Measurements from ENCODE around the gene C11orf98.
"Not testable (repeated sequence)": the region's sequence is repeated elsewhere in the genome, so short reads cannot be mapped to it uniquely, and the experiment has no call there.

The C11orf98 gene

GRCh38 chr11:62665075-62665598, at the start of gene C11orf98, which contains the start of gene CSKMT:
TSS of gene C11orf98 (minus strand) at chr11:62665210. CDS start at chr11:62665169, 41 bp downstream.
TSS of gene CSKMT (plus strand) at chr11:62665312. CDS start at chr11:62665880, 568 bp downstream.
- peak; percentile 94 for DNase-seq (ENCODE audit: low read depth in 2 of 2)

- DNase-seq (ENCODE audit: low read depth in 2 of 2), result no peak
Measured at GRCh38 chr11:62713343-62713742, 48.3 kb upstream of the C11orf98 start.

DNA sequence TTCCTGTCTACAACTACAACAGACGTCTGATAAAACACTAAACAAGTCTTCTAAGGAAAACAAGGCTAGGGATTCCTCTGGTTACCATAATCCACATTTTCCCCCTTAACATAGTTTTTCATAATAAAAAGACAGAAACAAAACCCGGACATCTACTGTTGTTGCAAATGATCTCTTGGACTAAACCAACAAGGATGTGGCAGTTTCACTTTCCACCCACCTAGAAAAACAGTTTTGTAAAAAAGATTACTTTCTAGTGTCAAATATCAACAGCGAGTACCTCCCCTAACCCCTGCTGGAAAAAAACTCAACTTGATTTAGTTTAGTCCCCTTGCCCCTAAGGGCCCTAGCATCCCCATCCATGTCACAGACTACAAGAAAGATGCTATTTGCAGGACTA, 47.9 kb upstream of the C11orf98 start:
- no peak for DNase-seq (ENCODE audit: low read depth in 2 of 2)

DNA sequence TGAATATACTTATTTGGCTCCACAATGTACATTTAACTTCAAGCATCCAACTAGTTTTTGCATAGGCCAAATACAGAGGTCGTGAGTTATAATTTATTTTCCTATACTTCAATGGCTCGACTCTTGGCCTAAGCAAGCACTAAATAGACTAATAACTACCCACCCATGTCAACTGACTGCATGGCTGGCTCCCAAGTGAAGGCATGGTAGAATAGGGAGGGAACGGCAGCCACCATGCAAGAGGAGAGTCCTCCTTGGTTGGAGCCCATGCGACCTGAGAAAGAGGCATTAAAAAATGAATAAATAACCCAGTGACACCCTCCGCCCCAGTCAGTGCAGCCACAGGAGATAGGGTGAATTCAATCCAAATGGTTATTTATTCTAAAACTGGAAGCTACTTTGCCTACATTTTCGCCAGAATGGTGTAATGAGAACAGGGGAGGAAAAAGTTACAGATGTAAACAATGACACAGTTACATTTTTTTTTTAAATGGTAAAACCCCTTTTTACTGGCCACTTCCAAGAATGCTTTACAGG, 47.3 kb upstream of the C11orf98 start:
- DNase-seq (ENCODE audit: low read depth in 2 of 2), result no peak

DNA sequence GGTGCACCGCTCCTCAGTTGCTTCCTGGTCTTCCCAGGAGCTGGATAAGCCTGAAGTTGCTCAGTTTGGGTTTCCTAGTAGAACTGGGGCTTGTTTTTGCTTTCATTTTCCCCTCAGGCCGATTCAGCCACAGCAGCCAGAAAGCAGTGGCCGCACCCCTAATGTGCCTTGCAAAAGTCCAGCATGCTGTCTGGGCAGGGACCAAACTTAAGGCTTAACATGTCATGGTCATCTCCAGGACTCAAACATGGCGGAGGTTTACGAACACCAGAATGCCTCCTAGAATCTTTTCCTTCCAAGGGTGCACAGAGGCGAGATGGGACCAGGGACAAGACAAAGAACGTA, 45.0 kb upstream of the C11orf98 start:
- no peak for DNase-seq (ENCODE audit: low read depth in 2 of 2)

DNA sequence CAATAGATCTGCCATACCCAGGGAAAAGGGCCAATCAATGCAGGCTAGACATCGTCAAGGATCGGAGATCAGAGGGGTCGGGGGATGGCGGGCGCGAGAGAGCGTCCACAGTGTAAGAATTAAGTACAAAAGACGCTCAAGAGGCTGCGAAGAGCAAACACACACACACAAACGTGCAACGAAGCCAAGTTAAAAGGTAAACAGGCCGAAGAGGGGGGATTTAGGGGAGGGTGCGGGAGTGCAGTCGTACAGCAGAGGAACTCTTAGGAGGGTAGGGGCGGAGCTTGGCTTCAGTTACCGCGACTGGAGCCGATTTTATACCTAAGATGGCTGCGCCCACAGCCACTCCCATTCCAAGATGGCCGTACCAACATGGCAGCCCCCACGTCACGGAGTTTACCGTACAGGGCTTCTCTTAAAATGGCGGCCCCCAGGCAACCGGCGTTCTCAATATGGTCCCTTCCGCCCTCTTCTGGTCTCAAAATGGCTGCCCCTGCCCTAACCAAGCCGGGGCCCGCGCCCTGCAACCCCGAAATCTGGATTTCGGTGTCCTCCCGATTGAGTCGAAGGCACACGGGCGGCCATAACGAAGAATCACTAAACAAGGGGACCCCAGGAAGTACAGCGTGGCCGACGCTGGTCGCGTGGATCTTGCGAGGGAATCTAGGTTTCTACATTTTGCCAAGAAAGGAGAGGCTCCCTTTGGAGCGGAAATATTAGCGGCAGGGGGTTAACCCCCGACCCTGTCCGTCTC, 44.4 kb upstream of the C11orf98 start:
- peak; percentile 92 to 93 for DNase-seq (ENCODE audit: low read depth in 2 of 2)

DNA sequence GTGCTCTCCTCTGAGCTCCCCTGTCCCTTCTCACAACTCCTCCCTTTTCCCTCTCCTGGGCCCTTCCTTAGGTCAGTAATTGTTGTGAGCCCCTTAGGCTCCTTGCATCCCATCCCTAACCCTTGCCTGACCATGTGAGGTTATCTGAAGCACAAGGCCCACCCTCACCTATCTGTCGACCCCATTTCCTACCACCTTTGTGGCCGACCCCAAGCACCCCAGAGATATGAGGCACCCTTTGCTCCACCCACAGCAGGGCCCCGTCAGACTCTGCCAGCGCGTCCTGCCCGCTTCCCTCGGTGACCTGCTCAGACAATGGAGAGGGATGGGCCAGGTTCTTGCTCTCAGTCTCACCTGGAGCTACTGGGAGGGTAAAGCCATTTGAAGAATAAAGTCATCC, 43.8 kb upstream of the C11orf98 start:
- DNase-seq (ENCODE audit: low read depth in 2 of 2), result no peak

DNA sequence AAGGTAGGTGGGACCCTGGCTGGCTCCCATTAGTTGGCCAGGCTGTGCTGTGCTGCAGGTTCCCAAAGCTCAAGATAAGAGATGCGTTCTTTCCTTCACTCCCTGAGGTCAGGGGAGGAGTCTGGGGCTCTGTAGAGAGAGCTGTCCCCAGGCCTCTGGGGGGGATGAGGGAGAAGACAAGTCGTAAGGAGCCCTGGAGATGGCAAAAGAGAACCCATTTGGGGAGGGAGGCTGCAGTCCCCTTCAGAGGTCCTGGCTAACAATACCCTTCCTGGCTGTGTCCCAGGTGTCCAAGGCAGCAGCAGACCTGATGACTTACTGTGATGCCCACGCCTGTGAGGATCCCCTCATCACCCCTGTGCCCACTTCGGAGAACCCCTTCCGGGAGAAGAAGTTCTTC, 43.4 kb upstream of the C11orf98 start:
- no peak for DNase-seq (ENCODE audit: low read depth in 2 of 2)

DNA sequence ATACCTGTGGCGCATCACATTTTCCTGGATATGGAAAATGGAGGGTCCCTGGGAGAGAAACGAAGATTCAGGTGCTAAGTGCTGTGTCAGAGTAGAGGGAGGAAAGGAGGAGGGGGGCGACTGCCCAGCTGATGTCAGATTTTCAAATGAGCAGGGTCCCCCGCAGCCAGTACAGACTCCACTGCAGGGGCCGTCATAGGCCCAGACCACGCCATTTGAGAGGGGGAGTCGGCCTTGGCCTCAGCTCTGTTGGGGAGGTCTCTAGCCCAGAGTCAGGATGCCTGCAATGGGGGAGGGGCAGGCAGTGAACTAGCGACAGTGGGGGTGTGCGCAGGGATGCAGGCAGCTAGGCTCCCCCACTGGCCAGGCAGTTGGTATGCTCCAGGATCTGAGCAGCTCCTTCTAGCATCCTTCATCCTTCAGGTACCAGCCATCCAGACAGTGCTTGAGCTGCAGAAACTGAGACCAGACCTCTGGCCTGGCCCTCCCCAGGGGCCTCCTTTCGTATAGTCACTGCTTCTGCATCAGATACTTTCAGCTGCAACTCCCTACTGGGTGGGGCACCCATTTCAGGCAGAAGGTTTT, 42.4 kb upstream of the C11orf98 start, which contains the start of the genes BSCL2 and GNG3:
TSS of gene BSCL2 (minus strand) at position 148 of the 585 bp plus-strand sequence. CDS start 229 bp downstream, outside the sequence.
TSS of gene GNG3 (plus strand) at position 400 of the 585 bp plus-strand sequence. CDS start 620 bp downstream, outside the sequence.
- DNase-seq (ENCODE audit: low read depth in 2 of 2), result no peak

GRCh38 chr11:62706850-62707247, 41.8 kb upstream of the C11orf98 start:
- no peak for DNase-seq (ENCODE audit: low read depth in 2 of 2)

GRCh38 chr11:62705880-62706849, 41.2 kb upstream of the C11orf98 start:
- DNase-seq (ENCODE audit: low read depth in 2 of 2), result peak; percentile 88 to 94

DNA sequence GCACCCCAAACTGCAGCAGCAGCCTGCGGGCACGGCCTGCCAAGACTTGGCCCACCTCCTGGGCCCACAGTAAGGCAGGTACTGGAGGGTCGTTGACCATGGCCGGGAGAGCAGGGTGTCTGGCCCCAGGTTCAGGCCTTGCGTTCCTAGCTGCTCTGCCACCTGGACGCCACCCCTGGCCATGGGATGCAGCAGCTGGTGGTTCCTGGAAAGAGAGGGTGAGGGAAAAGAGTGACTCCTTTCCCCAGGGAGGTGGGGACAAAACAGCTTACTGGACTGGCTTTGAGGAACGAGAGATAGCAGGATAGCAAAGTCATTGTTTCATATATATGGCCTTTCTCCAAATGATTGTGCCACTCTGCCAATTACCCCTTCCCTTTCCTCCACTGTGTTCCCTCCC, 40.4 kb upstream of the C11orf98 start:
- DNase-seq (ENCODE audit: low read depth in 2 of 2), result no peak

DNA sequence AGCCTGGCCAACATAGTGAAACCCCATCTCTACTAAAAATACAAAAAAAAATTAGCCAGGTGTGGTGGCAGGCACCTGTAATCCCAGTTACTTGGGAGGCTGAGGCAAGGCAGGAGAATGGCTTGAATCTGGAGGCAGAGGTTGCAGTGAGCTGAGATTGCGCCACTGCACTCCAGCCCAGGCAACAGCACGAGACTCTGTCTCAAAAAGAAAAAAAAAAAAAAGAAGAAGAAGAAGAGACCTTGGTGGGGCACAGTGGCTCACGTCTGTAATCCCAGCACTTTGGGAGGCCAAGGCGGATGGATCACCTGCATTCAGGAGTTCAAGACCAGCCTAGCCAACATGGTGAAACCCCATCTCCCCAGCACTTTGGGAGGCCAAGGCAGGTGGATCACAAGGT, 38.9 kb upstream of the C11orf98 start:
- DNase-seq (ENCODE audit: low read depth in 2 of 2), result not testable (repeated sequence)

DNA sequence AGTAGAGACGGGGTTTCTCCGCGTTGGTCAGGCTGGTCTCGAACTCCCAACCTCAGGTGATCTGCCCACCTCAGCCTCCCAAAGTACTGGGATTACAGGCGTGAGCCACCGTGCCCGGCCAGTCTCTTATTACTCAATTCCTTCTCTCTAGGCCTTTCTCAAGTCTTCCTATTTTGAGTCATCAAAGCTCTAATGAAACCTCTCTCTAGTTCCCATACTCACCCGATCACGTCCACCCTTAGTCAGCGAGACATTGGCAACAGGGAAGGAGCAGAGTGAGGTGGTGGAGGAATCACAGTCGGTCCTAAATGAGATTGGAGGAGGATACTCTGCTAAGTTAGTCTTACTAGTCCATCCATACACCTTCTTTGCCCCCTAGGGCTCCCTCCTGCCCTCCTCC, 37.2 kb upstream of the C11orf98 start:
- DNase-seq (ENCODE audit: low read depth in 2 of 2), result no peak

DNA sequence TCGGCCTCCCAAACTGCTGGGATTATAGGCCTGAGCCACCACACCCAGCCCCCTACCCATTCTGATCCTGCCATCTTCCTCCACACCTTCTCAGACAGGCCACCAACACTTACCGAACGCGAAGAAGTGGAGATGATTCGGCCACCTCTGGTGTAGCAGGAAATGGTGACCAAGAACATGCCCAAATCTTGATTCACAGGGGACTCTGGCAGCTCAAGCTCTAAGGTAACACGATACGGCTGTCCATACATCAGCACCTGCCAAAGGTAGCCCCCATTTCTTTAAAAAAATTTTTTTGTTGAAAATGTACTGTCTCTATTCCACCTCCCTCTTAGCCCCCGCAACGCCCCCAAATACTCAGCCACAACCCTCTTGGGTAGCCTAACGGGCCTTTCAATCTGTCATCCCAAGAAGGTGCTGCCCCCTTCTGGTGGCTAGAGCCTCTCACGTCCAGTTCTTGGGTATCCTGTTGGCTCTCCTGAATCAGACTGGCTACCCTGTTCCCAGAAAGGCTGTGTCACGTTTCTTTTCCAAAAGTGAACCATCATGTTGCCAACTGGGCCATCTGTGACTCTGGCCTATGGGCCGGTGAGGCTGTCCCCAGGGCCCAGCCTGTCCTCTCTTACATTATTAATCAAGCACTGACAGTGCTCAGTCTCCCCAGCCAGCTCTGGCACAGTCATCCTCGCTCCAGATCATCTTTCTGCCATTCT, 29.6 kb upstream of the C11orf98 start:
- DNase-seq (ENCODE audit: low read depth in 2 of 2), result peak; percentile 60

GRCh38 chr11:62693624-62694023, 28.6 kb upstream of the C11orf98 start:
- DNase-seq (ENCODE audit: low read depth in 2 of 2), result not testable (repeated sequence)

GRCh38 chr11:62689421-62690183, 24.6 kb upstream of the C11orf98 start, which contains the start of gene LRRN4CL:
TSS of gene LRRN4CL (minus strand) at chr11:62689530. CDS start at chr11:62688508, 1,022 bp downstream.
- no peak for DNase-seq (ENCODE audit: low read depth in 2 of 2)

GRCh38 chr11:62688491-62688890, 23.5 kb upstream of the C11orf98 start:
- DNase-seq (ENCODE audit: low read depth in 2 of 2), result no peak

GRCh38 chr11:62687508-62688396, 22.7 kb upstream of the C11orf98 start:
- no peak for DNase-seq (ENCODE audit: low read depth in 2 of 2)
